CD4-positive, alpha-beta T cell (primary cell): Measurements from ENCODE around the gene LCN9. TPM values are rescaled to one million over a fixed set of nuclear protein-coding genes. Genes with fewer than 3 reads are reported as not detected.

Experiments used
- ATAC-seq: fragments of 200-7000 bp; cut with Tn5 transposase; one replicate; pipeline ENCODE4 v1.10.0; 2022; ENCODE audit warnings: mild to moderate bottlenecking; ENCODE audit not compliant: poor library complexity
- CTCF ChIA-PET: fragments of 350-600 bp; sonication (Branson Sonifier 250); formaldehyde crosslinking; loops from one replicate; lab custom pipeline; 2021; ENCODE audit warnings: antibody characterized with exemption, inconsistent platforms; lab: Charles Lee
- POLR2A ChIA-PET: fragments of 350-600 bp; sonication (Branson Sonifier 250); formaldehyde crosslinking; loops from one replicate; lab custom pipeline; 2021; ENCODE audit warnings: antibody characterized with exemption, inconsistent platforms; lab: Charles Lee
- DNase-seq, 14 experiments: peaks; one replicate each; pipeline ENCODE4 v3.0.0-alpha.2; 2013 to 2020; ENCODE audit warnings: mixed read lengths in 2 of 14
- H3K27ac ChIP-seq, 2 donors: one replicate each; pipeline versions ENCODE4 v1.5.1 to v1.7.0; 2013; ENCODE audit warnings: low read length in 2 of 2, low read depth in 1 of 2, mild to moderate bottlenecking in 1 of 2
- H3K27me3 ChIP-seq, 2 experiments: 1 replicate in 1 of 2; 2 replicates in 1 of 2; pipeline versions ENCODE4 v1.6.1 to v1.7.0; 2013; ENCODE audit warnings: low read length in 2 of 2, control low read depth in 1 of 2, mild to moderate bottlenecking in 1 of 2, moderate library complexity in 1 of 2; ENCODE audit not compliant: insufficient read depth in 2 of 2, control insufficient read depth in 1 of 2
- H3K36me3 ChIP-seq: one replicate; pipeline ENCODE4 v1.6.1; 2013; ENCODE audit warnings: low read length, control low read depth; ENCODE audit not compliant: insufficient read depth
- H3K4me1 ChIP-seq: one replicate; pipeline ENCODE4 v1.6.1; 2013; ENCODE audit warnings: low read length, control low read depth; ENCODE audit not compliant: insufficient read depth
- H3K4me3 ChIP-seq: one replicate; pipeline ENCODE4 v1.5.1; 2013; ENCODE audit warnings: mild to moderate bottlenecking, low read length, moderate library complexity
- H3K9me3 ChIP-seq, 2 experiments: 1 replicate in 1 of 2; 2 replicates in 1 of 2; pipeline versions ENCODE4 v1.6.1 to v1.7.0; 2013; ENCODE audit warnings: low read length in 2 of 2, mild to moderate bottlenecking in 2 of 2, control low read depth in 1 of 2, moderate library complexity in 1 of 2; ENCODE audit not compliant: control insufficient read depth in 1 of 2, insufficient read depth in 1 of 2
- H3K27ac Mint-ChIP-seq: one replicate; pipeline ENCODE4 v1.8.0; 2020; ENCODE audit warnings: mixed read lengths
- H3K27me3 Mint-ChIP-seq: one replicate; pipeline ENCODE4 v1.8.0; 2021; ENCODE audit warnings: mixed read lengths
- H3K36me3 Mint-ChIP-seq: one replicate; pipeline ENCODE4 v1.8.0; 2021; ENCODE audit warnings: low read depth, mixed read lengths
- H3K4me1 Mint-ChIP-seq: one replicate; pipeline ENCODE4 v1.8.0; 2021; ENCODE audit warnings: low read depth, mixed read lengths
- H3K4me3 Mint-ChIP-seq: one replicate; pipeline ENCODE4 v1.8.0; 2020; ENCODE audit warnings: mild to moderate bottlenecking, mixed read lengths
- H3K9me3 Mint-ChIP-seq: one replicate; pipeline ENCODE4 v1.8.0; 2020; ENCODE audit warnings: mixed read lengths
- intact Hi-C, 2 experiments: fragments of 100-400 bp; cut with DNase I in 1 of 2; cut with micrococcal nuclease in 1 of 2; formaldehyde crosslinking; loops; one replicate each; pipeline versions ENCODE4 v1.15.1 to v1.9.0; 2023 to 2025; cut with DNase I, micrococcal nuclease
- total RNA-seq, 174 experiments: library from RNA in 2 of 174; stranded (reverse) in 2 of 174; gene quantifications; one replicate each; pipeline ENCODE4 v1.2.3 and lab custom pipeline; 2021 to 2026
- TF ChIP-seq, protein P1 (sequence below): fragments of 200-600 bp; IDR thresholded peaks from one replicate; pipeline ENCODE4 v1.8.0; 2022; ENCODE audit warnings: antibody characterized with exemption, mild to moderate bottlenecking

The LCN9 gene
- total RNA-seq, 2 experiments from 2014 or later, result not detected

DNA sequence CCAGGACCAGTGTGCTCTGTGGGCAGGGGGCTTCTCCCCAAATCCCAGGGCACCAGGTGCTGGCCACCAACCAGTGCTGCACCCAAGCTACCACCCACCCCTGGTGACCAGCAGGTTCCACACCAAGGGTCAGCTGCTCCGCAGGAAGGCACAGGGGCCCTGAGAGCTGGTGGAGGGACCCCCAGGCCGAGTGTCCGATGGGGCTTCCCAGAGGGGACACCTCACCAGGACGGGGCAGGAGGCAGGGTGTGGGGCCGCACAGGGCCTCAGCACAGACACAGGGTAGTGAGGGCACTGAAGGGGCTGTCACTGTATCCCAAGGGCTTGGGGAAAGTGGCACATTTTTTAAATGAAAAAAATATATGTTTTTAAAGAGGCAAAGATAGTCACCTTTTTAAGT, 18.1 kb downstream of the LCN9 start:
- Histone ChIP-seq H3K9me3 (no peaks in the 10 kb centered on the region), H3K27me3 (no peaks in the 10 kb centered on the region), H3K4me1 (no peaks in the 10 kb centered on the region), H3K36me3 (no peaks in the 10 kb centered on the region), H3K27ac (no peak overlapping the region), H3K4me3 (no peak overlapping the region)
- DNase-seq, result no peak
- ATAC-seq, result no peak
- no peak overlapping the region for H3K4me3 Mint-ChIP-seq
- H3K9me3 Mint-ChIP-seq, result no peaks in the 10 kb centered on the region
- no peaks in the 10 kb centered on the region for H3K4me1 Mint-ChIP-seq
- H3K27me3 Mint-ChIP-seq, result peaks cover 6% of the 10 kb centered on the region
- no peaks in the 10 kb centered on the region for H3K36me3 Mint-ChIP-seq
- H3K27ac Mint-ChIP-seq, result no peak overlapping the region
- CTCF ChIA-PET, result no interaction called here
- TF ChIP-seq, protein P1, sequence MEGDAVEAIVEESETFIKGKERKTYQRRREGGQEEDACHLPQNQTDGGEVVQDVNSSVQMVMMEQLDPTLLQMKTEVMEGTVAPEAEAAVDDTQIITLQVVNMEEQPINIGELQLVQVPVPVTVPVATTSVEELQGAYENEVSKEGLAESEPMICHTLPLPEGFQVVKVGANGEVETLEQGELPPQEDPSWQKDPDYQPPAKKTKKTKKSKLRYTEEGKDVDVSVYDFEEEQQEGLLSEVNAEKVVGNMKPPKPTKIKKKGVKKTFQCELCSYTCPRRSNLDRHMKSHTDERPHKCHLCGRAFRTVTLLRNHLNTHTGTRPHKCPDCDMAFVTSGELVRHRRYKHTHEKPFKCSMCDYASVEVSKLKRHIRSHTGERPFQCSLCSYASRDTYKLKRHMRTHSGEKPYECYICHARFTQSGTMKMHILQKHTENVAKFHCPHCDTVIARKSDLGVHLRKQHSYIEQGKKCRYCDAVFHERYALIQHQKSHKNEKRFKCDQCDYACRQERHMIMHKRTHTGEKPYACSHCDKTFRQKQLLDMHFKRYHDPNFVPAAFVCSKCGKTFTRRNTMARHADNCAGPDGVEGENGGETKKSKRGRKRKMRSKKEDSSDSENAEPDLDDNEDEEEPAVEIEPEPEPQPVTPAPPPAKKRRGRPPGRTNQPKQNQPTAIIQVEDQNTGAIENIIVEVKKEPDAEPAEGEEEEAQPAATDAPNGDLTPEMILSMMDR, result no peak
- intact Hi-C loops, result no loop called here
- POLR2A ChIA-PET, result no interaction called here

GRCh38 chr9:135683401-135684034, 20.4 kb downstream of the LCN9 start:
- TF ChIP-seq, protein P1, result no peak
- Histone ChIP-seq H3K27me3 (no peaks in the 10 kb centered on the region), H3K36me3 (no peaks in the 10 kb centered on the region), H3K9me3 (no peaks in the 10 kb centered on the region), H3K27ac (no peak overlapping the region), H3K4me1 (no peaks in the 10 kb centered on the region), H3K4me3 (no peak overlapping the region)
- DNase-seq (no peak), ATAC-seq (no peak)
- H3K36me3 Mint-ChIP-seq, result no peaks in the 10 kb centered on the region
- H3K9me3 Mint-ChIP-seq, result no peaks in the 10 kb centered on the region
- POLR2A ChIA-PET, result no interaction called here
- no peak overlapping the region for H3K27ac Mint-ChIP-seq
- intact Hi-C loops, result no loop called here
- no peaks in the 10 kb centered on the region for H3K4me1 Mint-ChIP-seq
- CTCF ChIA-PET, result no interaction called here
- H3K27me3 Mint-ChIP-seq, result peaks cover 6% of the 10 kb centered on the region
- H3K4me3 Mint-ChIP-seq, result no peak overlapping the region

DNA sequence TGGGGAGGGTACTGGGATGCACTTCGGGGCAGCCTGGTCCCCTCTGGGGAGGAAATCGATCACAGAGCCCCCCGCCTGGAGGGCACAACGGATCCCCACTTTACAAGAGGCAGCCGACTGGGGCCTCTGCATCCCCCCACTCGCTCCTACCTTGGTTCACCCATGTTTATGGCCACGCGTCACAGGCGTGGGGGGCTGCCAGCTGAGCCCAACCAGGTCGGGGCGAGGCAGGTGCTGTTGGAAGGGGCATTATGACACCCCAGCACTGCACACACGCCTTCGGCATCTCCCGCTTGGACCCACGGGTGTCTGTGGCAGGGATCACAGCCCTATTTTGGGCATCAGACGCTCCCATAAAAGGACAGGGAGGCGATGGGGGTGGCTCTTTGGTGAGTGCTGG, 21.6 kb downstream of the LCN9 start:
- H3K36me3 ChIP-seq, result no peaks in the 10 kb centered on the region
- H3K27me3 ChIP-seq, result no peaks in the 10 kb centered on the region
- Mint-ChIP-seq H3K27me3 (peaks cover 6% of the 10 kb centered on the region), H3K9me3 (no peaks in the 10 kb centered on the region), H3K27ac (no peak overlapping the region), H3K36me3 (no peaks in the 10 kb centered on the region), H3K4me3 (no peak overlapping the region), H3K4me1 (no peaks in the 10 kb centered on the region)
- TF ChIP-seq, protein P1, result no peak
- ATAC-seq (no peak), DNase-seq (no peak)
- no peaks in the 10 kb centered on the region for H3K4me1 ChIP-seq
- no peak overlapping the region for H3K27ac ChIP-seq
- peaks cover 0 to 6% of the 10 kb centered on the region in 2 experiments for H3K9me3 ChIP-seq
- CTCF ChIA-PET, result no interaction called here
- POLR2A ChIA-PET, result no interaction called here
- intact Hi-C loops, result no loop called here
- H3K4me3 ChIP-seq, result no peak overlapping the region
